ENCODE results near the gene TNIK.

Gene TNIK

DNA sequence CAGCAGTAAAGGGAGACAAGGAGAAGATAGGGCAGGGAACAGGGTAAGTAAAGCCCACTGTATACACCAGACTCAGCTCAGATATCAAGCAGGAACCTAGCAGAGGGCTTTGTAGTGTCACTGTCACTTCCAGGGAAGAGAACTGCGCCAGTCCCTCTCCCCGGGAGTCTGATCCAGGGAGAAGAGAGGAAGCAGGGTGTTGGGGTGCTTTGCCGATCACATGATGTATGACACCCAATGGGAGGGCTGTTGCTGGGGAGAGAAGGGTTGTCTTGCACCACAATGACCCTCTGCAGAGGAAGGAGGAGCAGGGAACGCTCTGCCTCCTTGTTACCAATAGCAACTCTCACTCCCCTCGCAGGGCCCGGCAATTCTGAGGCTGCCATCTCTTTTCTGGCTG lies 286.5 kb downstream of the TNIK start:
- H3K4me2 ChIP-seq (ENCODE audit: low read length) = no peak overlapping the region
- no peak overlapping the region for H3K9ac ChIP-seq
- H3K36me3 ChIP-seq (ENCODE audit: control insufficient read depth, insufficient read depth, low read length) = no peaks in the 10 kb centered on the region
- no peaks in the 10 kb centered on the region for H3K79me2 ChIP-seq
- no peaks in the 10 kb centered on the region for H3K4me1 ChIP-seq
- TF ChIP-seq, protein P1, sequence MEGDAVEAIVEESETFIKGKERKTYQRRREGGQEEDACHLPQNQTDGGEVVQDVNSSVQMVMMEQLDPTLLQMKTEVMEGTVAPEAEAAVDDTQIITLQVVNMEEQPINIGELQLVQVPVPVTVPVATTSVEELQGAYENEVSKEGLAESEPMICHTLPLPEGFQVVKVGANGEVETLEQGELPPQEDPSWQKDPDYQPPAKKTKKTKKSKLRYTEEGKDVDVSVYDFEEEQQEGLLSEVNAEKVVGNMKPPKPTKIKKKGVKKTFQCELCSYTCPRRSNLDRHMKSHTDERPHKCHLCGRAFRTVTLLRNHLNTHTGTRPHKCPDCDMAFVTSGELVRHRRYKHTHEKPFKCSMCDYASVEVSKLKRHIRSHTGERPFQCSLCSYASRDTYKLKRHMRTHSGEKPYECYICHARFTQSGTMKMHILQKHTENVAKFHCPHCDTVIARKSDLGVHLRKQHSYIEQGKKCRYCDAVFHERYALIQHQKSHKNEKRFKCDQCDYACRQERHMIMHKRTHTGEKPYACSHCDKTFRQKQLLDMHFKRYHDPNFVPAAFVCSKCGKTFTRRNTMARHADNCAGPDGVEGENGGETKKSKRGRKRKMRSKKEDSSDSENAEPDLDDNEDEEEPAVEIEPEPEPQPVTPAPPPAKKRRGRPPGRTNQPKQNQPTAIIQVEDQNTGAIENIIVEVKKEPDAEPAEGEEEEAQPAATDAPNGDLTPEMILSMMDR (IDR thresholded peaks at IDR 0.05) = no peak
- H2AFZ ChIP-seq = peak overlapping the region; percentile 44
- H3K9me3 ChIP-seq (ENCODE audit: control insufficient read depth, low read length) = no peaks in the 10 kb centered on the region
- H3K27me3 ChIP-seq (ENCODE audit: control insufficient read depth, insufficient read depth, low read length) = no peaks in the 10 kb centered on the region
- no peak overlapping the region for H3K4me3 ChIP-seq (ENCODE audit: low read depth, low read length)
- H3K27ac ChIP-seq = no peak overlapping the region

DNA sequence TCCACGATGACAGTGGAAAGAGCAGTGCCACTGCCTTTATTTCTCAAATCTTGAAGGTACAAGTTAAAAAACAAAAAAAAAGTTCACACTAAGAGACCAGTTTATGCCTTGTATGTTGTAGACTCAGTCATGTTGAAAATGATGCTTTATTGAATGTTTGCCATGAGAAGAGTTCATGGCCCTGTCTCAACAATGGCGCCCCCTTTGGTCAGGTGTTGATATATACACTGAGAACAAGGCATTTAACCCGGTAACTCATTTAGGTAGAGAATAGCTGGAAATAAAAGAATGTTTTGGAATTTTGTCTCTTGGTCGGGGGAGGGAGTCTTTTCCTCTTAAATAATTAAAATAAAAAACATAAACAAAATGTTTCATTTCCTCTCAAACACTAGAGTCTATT lies 288.1 kb downstream of the TNIK start:
- Histone ChIP-seq H2AFZ (no peak overlapping the region), H3K4me3 (ENCODE audit: low read depth, low read length) (no peak overlapping the region), H3K9ac (no peak overlapping the region), H3K79me2 (no peaks in the 10 kb centered on the region), H3K9me3 (ENCODE audit: control insufficient read depth, low read length) (no peaks in the 10 kb centered on the region), H3K27me3 (ENCODE audit: control insufficient read depth, insufficient read depth, low read length) (no peaks in the 10 kb centered on the region), H3K36me3 (ENCODE audit: control insufficient read depth, insufficient read depth, low read length) (no peaks in the 10 kb centered on the region), H3K27ac (no peak overlapping the region), H3K4me1 (no peaks in the 10 kb centered on the region), H3K4me2 (ENCODE audit: low read length) (no peak overlapping the region)
- TF ChIP-seq, protein P1 (IDR thresholded peaks at IDR 0.05) = peak; percentile 11

DNA sequence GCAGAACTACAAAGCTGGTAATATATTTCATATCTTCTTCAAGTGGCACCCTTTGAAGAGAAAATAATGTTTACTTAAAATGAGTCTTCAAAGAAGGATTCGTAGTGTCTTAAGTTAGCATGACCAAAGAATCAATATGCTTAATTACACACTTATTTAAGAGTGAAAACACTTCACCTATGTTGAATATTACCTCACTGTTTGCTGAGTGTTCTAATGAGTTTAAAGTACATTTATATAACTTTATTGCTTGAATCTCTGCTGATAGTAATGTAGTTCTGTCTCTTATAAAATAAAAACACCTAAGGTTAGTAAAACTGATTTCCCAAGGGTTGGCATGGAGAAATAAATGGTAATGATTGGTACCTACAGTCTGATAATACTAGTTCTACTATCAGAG lies 290.3 kb downstream of the TNIK start:
- Histone ChIP-seq H3K4me3 (ENCODE audit: low read depth, low read length) (no peak overlapping the region), H2AFZ (no peak overlapping the region), H3K4me2 (ENCODE audit: low read length) (no peak overlapping the region), H3K27ac (no peak overlapping the region), H3K79me2 (no peaks in the 10 kb centered on the region), H3K9me3 (ENCODE audit: control insufficient read depth, low read length) (no peaks in the 10 kb centered on the region), H3K36me3 (ENCODE audit: control insufficient read depth, insufficient read depth, low read length) (no peaks in the 10 kb centered on the region), H3K27me3 (ENCODE audit: control insufficient read depth, insufficient read depth, low read length) (no peaks in the 10 kb centered on the region), H3K4me1 (no peaks in the 10 kb centered on the region), H3K9ac (no peak overlapping the region)
- TF ChIP-seq, protein P1 (IDR thresholded peaks at IDR 0.05) = no peak

DNA sequence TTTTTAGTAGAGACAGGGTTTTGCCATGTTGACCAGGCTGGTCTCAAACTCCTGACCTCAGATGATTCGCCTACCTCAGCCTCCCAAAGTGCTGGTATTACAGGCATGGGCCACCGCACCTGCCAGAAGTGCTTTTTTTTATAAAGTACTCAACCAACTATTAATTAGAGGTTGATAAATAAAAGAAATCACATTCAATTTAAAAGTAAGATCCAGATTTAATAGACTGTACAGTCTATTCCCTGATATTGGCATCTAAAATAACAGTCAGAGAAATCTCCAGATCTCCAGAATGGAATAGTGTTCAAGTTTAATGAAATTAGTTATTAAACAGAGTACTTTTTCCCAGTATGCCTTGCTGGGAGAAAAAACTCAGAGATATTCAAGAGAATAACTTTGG lies 290.8 kb downstream of the TNIK start:
- no peak overlapping the region for H3K9ac ChIP-seq

DNA sequence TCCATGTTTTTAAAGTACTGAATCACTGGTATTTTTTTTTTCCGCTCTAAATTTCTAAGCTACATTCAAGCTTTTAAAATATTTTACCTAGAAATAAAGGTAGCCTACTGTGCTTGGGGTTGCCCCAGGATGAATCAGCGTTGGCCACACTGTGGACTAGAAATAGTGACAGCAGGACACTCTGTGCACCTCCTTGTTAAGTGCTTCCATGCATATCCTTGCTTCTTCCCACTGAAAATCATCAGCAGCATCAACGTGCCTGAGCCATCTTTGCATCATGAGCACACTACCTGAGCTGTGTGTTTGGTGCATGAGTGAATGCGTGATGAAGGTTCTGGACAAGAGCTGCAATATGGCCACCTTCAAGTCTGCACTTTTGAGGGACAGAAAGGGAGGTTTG lies 291.7 kb downstream of the TNIK start:
- Histone ChIP-seq H3K9ac (no peak overlapping the region), H3K4me1 (no peaks in the 10 kb centered on the region), H3K27ac (no peak overlapping the region), H3K9me3 (ENCODE audit: control insufficient read depth, low read length) (no peaks in the 10 kb centered on the region), H3K36me3 (ENCODE audit: control insufficient read depth, insufficient read depth, low read length) (no peaks in the 10 kb centered on the region), H2AFZ (no peak overlapping the region), H3K4me2 (ENCODE audit: low read length) (no peak overlapping the region), H3K79me2 (no peaks in the 10 kb centered on the region), H3K4me3 (ENCODE audit: low read depth, low read length) (no peak overlapping the region), H3K27me3 (ENCODE audit: control insufficient read depth, insufficient read depth, low read length) (no peaks in the 10 kb centered on the region)
- TF ChIP-seq, protein P1 (IDR thresholded peaks at IDR 0.05) = no peak

More for the DNA sequence above, 290.8 kb downstream of the TNIK start:
- H2AFZ ChIP-seq = no peak overlapping the region
- TF ChIP-seq, protein P1 (IDR thresholded peaks at IDR 0.05) = no peak
- H3K9me3 ChIP-seq (ENCODE audit: control insufficient read depth, low read length) = no peaks in the 10 kb centered on the region
- H3K27ac ChIP-seq = no peak overlapping the region
- no peak overlapping the region for H3K4me2 ChIP-seq (ENCODE audit: low read length)
- no peaks in the 10 kb centered on the region for H3K27me3 ChIP-seq (ENCODE audit: control insufficient read depth, insufficient read depth, low read length)
- H3K4me1 ChIP-seq = no peaks in the 10 kb centered on the region
- no peak overlapping the region for H3K4me3 ChIP-seq (ENCODE audit: low read depth, low read length)
- H3K36me3 ChIP-seq (ENCODE audit: control insufficient read depth, insufficient read depth, low read length) = no peaks in the 10 kb centered on the region
- no peaks in the 10 kb centered on the region for H3K79me2 ChIP-seq
